GM23338 (cell line): Measurements from ENCODE around the gene CDR2. TPM values are rescaled to one million over a fixed set of nuclear protein-coding genes. Genes with fewer than 3 reads are reported as not detected.

Experiments
- ATAC-seq: fragments of 200-7000 bp; cut with Tn5 transposase; 3 replicates; pipeline ENCODE4 v1.9.1; 2020
- DNase-seq: peaks from one replicate; pipeline ENCODE4 v3.0.0-alpha.2; 2015; ENCODE audit warnings: low spot score
- H2AFZ ChIP-seq: fragments of 200-600 bp; sonication (generic); 2 replicates; pipeline ENCODE4 v1.8.0; 2016; ENCODE audit warnings: antibody characterized with exemption, mild to moderate bottlenecking, moderate library complexity
- H3F3A ChIP-seq: fragments of 200-600 bp; sonication (generic); replicated peaks from 2 replicates; pipeline ENCODE4 v1.8.0; 2017; ENCODE audit warnings: antibody characterized with exemption, mixed run types, low read depth
- H3K27ac ChIP-seq: fragments of 200-600 bp; sonication (generic); 2 replicates; pipeline ENCODE4 v1.6.1; 2016; ENCODE audit warnings: low read depth
- H3K27me3 ChIP-seq: fragments of 200-600 bp; sonication (generic); 2 replicates; pipeline ENCODE4 v1.8.0; 2016; ENCODE audit warnings: mild to moderate bottlenecking, mixed run types, moderate library complexity; ENCODE audit not compliant: insufficient read depth
- H3K36me3 ChIP-seq: fragments of 200-600 bp; sonication (generic); 2 replicates; pipeline ENCODE4 v1.8.0; 2016; ENCODE audit warnings: mild to moderate bottlenecking; ENCODE audit not compliant: insufficient read depth
- H3K4me1 ChIP-seq: fragments of 200-600 bp; sonication (generic); 2 replicates; pipeline ENCODE4 v1.8.0; 2016; ENCODE audit warnings: mild to moderate bottlenecking, moderate library complexity; ENCODE audit not compliant: insufficient read depth
- H3K4me2 ChIP-seq: fragments of 200-600 bp; sonication (generic); 2 replicates; pipeline ENCODE4 v1.7.1; 2017; ENCODE audit warnings: mixed run types
- H3K4me3 ChIP-seq: fragments of 200-600 bp; sonication (generic); 2 replicates; pipeline ENCODE4 v1.6.1; 2016; ENCODE audit warnings: mixed run types
- H3K79me2 ChIP-seq: fragments of 200-600 bp; sonication (generic); replicated peaks from 2 replicates; pipeline ENCODE4 v1.8.0; 2017; ENCODE audit warnings: mild to moderate bottlenecking; ENCODE audit not compliant: insufficient read depth
- H3K9me2 ChIP-seq: fragments of 200-600 bp; sonication (generic); 2 replicates; pipeline ENCODE4 v1.8.0; 2017; ENCODE audit not compliant: insufficient read depth
- H4K20me1 ChIP-seq: fragments of 200-600 bp; sonication (generic); replicated peaks from 2 replicates; pipeline ENCODE4 v1.8.0; 2017; ENCODE audit warnings: mild to moderate bottlenecking; ENCODE audit not compliant: insufficient read depth
- H3K27ac Mint-ChIP-seq: 2 replicates; pipeline ENCODE4 v1.8.0; 2020; ENCODE audit warnings: inconsistent platforms, mild to moderate bottlenecking, moderate library complexity, mixed read lengths
- H3K27me3 Mint-ChIP-seq: 3 replicates; pipeline ENCODE4 v1.8.0; 2022; ENCODE audit warnings: low read depth, mild to moderate bottlenecking, moderate library complexity, mixed read lengths, inconsistent platforms; ENCODE audit not compliant: insufficient read depth, poor library complexity
- H3K36me3 Mint-ChIP-seq: 3 replicates; pipeline ENCODE4 v1.8.0; 2021; ENCODE audit warnings: low read depth, mild to moderate bottlenecking, inconsistent platforms, moderate library complexity, mixed read lengths
- H3K4me1 Mint-ChIP-seq: 3 replicates; pipeline ENCODE4 v1.8.0; 2020; ENCODE audit warnings: mild to moderate bottlenecking, inconsistent platforms, mixed read lengths
- H3K4me3 Mint-ChIP-seq: 3 replicates; pipeline ENCODE4 v1.8.0; 2021; ENCODE audit warnings: moderate library complexity, mild to moderate bottlenecking, inconsistent platforms, mixed read lengths
- H3K9me3 Mint-ChIP-seq: 3 replicates; pipeline ENCODE4 v1.8.0; 2020; ENCODE audit warnings: moderate library complexity, mild to moderate bottlenecking, inconsistent platforms, mixed read lengths
- CREB1 ChIP-seq: fragments of 250-450 bp; sonication (Bioruptor Pico); IDR thresholded peaks from 2 replicates; pipeline ENCODE4 v1.5.0; 2020; ENCODE audit warnings: low read depth, mild to moderate bottlenecking, moderate library complexity
- EZH2 ChIP-seq: fragments of 200-600 bp; sonication (generic); IDR thresholded peaks from one replicate; pipeline ENCODE4 v1.8.0; 2017; ENCODE audit warnings: antibody characterized with exemption, mild to moderate bottlenecking, low read depth; ENCODE audit not compliant: unreplicated experiment
- EZH2phosphoT487 ChIP-seq: fragments of 200-600 bp; sonication (generic); IDR thresholded peaks from one replicate; pipeline ENCODE4 v1.8.1; 2018; ENCODE audit warnings: antibody characterized with exemption; ENCODE audit not compliant: unreplicated experiment
- JUNB ChIP-seq: IDR thresholded peaks from one replicate; pipeline ENCODE4 v1.6.1; 2016; ENCODE audit warnings: antibody characterized with exemption; ENCODE audit not compliant: unreplicated experiment
- NANOG ChIP-seq: IDR thresholded peaks from 2 replicates; pipeline ENCODE4 v1.6.1; 2016; ENCODE audit warnings: antibody characterized with exemption, borderline replicate concordance
- POLR2AphosphoS5 ChIP-seq: IDR thresholded peaks from 2 replicates; pipeline ENCODE4 v1.6.1; 2016; ENCODE audit warnings: antibody characterized with exemption, low read depth
- STAT1 ChIP-seq: IDR thresholded peaks from one replicate; pipeline ENCODE4 v1.6.1; 2016; ENCODE audit warnings: antibody characterized with exemption; ENCODE audit not compliant: unreplicated experiment
- ZNF114 ChIP-seq: fragments of 250-450 bp; sonication (Bioruptor Pico); IDR thresholded peaks from 2 replicates; pipeline ENCODE4 v1.5.0; 2020; ENCODE audit warnings: mild to moderate bottlenecking, moderate library complexity
- polyA plus RNA-seq: library from polyadenylated mRNA; unstranded; fragments of >200 nt; fragmentation: Nextera tagmentation; extraction: Ambion mirVana; gene quantifications from 2 replicates; pipeline ENCODE4 v1.2.1, GENCODE V29; 2016
- total RNA-seq: library from RNA; depleted of rRNA; stranded (reverse); fragments of >200 nt; shearing (Covaris generic); gene quantifications from 2 replicates; pipeline ENCODE4 v1.2.3, GENCODE V29; 2014
- TF ChIP-seq, protein P1 (sequence below): IDR thresholded peaks from one replicate; pipeline ENCODE4 v1.6.1; 2018; ENCODE audit warnings: antibody characterized with exemption; ENCODE audit not compliant: unreplicated experiment
- TF ChIP-seq, protein P2 (sequence below): IDR thresholded peaks from 2 replicates; pipeline ENCODE4 v1.6.1; 2016; ENCODE audit warnings: antibody characterized with exemption
- TF ChIP-seq, protein P3 (sequence below): fragments of 250-450 bp; sonication (Bioruptor Pico); IDR thresholded peaks from 2 replicates; pipeline ENCODE4 v1.5.0; 2020; ENCODE audit warnings: mild to moderate bottlenecking, moderate library complexity

The CDR2 gene
- total and polyA plus RNA-seq, 2 experiments from 2014 or later = 17.7 to 39.3 TPM

DNA sequence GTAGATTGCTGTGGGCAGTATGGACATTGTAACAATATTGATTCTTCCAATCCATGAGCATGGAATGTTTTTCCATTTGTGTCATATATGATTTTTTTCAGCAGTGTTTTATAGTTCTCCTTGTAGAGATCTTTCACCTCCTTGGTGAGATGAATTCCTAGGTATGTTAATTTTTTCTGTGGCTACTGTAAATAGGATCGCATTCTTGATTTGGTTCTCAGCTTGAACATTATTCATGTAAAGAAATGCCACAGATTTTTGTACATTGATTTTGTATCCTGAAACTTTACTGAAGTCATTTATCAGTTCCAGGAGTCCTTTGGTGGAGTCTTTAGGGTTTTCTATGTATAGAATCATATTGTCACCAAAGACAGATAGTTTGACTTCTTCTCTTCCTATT lies 19.7 kb upstream of the CDR2 start:
- Histone ChIP-seq H3K4me2 (no peak overlapping the region), H4K20me1 (no peaks in the 10 kb centered on the region), H3F3A (no peaks in the 10 kb centered on the region), H3K27me3 (no peaks in the 10 kb centered on the region), H2AFZ (no peak overlapping the region), H3K4me1 (no peaks in the 10 kb centered on the region), H3K36me3 (no peaks in the 10 kb centered on the region), H3K4me3 (no peak overlapping the region), H3K9me2 (no peaks in the 10 kb centered on the region), H3K27ac (no peak overlapping the region), H3K79me2 (no peaks in the 10 kb centered on the region)
- no peak for ATAC-seq
- no peak for DNase-seq
- no peak overlapping the region for H3K27ac Mint-ChIP-seq
- no peaks in the 10 kb centered on the region for H3K27me3 Mint-ChIP-seq
- H3K4me1 Mint-ChIP-seq = peaks cover 2% of the 10 kb centered on the region; the same call in 1 of the 3 replicates
- no peak overlapping the region for H3K4me3 Mint-ChIP-seq
- TF ChIP-seq, protein P1, sequence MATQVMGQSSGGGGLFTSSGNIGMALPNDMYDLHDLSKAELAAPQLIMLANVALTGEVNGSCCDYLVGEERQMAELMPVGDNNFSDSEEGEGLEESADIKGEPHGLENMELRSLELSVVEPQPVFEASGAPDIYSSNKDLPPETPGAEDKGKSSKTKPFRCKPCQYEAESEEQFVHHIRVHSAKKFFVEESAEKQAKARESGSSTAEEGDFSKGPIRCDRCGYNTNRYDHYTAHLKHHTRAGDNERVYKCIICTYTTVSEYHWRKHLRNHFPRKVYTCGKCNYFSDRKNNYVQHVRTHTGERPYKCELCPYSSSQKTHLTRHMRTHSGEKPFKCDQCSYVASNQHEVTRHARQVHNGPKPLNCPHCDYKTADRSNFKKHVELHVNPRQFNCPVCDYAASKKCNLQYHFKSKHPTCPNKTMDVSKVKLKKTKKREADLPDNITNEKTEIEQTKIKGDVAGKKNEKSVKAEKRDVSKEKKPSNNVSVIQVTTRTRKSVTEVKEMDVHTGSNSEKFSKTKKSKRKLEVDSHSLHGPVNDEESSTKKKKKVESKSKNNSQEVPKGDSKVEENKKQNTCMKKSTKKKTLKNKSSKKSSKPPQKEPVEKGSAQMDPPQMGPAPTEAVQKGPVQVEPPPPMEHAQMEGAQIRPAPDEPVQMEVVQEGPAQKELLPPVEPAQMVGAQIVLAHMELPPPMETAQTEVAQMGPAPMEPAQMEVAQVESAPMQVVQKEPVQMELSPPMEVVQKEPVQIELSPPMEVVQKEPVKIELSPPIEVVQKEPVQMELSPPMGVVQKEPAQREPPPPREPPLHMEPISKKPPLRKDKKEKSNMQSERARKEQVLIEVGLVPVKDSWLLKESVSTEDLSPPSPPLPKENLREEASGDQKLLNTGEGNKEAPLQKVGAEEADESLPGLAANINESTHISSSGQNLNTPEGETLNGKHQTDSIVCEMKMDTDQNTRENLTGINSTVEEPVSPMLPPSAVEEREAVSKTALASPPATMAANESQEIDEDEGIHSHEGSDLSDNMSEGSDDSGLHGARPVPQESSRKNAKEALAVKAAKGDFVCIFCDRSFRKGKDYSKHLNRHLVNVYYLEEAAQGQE = no peak
- TF ChIP-seq ZNF114 (CRISPR knock-in tag) (no peak), EZH2 (no peak), EZH2phosphoT487 (no peak), POLR2AphosphoS5 (no peak), CREB1 (CRISPR knock-in tag) (no peak), NANOG (no peak), STAT1 (no peak), JUNB (no peak)
- TF ChIP-seq, protein P2, sequence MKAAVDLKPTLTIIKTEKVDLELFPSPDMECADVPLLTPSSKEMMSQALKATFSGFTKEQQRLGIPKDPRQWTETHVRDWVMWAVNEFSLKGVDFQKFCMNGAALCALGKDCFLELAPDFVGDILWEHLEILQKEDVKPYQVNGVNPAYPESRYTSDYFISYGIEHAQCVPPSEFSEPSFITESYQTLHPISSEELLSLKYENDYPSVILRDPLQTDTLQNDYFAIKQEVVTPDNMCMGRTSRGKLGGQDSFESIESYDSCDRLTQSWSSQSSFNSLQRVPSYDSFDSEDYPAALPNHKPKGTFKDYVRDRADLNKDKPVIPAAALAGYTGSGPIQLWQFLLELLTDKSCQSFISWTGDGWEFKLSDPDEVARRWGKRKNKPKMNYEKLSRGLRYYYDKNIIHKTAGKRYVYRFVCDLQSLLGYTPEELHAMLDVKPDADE = no peak
- TF ChIP-seq, protein P3, sequence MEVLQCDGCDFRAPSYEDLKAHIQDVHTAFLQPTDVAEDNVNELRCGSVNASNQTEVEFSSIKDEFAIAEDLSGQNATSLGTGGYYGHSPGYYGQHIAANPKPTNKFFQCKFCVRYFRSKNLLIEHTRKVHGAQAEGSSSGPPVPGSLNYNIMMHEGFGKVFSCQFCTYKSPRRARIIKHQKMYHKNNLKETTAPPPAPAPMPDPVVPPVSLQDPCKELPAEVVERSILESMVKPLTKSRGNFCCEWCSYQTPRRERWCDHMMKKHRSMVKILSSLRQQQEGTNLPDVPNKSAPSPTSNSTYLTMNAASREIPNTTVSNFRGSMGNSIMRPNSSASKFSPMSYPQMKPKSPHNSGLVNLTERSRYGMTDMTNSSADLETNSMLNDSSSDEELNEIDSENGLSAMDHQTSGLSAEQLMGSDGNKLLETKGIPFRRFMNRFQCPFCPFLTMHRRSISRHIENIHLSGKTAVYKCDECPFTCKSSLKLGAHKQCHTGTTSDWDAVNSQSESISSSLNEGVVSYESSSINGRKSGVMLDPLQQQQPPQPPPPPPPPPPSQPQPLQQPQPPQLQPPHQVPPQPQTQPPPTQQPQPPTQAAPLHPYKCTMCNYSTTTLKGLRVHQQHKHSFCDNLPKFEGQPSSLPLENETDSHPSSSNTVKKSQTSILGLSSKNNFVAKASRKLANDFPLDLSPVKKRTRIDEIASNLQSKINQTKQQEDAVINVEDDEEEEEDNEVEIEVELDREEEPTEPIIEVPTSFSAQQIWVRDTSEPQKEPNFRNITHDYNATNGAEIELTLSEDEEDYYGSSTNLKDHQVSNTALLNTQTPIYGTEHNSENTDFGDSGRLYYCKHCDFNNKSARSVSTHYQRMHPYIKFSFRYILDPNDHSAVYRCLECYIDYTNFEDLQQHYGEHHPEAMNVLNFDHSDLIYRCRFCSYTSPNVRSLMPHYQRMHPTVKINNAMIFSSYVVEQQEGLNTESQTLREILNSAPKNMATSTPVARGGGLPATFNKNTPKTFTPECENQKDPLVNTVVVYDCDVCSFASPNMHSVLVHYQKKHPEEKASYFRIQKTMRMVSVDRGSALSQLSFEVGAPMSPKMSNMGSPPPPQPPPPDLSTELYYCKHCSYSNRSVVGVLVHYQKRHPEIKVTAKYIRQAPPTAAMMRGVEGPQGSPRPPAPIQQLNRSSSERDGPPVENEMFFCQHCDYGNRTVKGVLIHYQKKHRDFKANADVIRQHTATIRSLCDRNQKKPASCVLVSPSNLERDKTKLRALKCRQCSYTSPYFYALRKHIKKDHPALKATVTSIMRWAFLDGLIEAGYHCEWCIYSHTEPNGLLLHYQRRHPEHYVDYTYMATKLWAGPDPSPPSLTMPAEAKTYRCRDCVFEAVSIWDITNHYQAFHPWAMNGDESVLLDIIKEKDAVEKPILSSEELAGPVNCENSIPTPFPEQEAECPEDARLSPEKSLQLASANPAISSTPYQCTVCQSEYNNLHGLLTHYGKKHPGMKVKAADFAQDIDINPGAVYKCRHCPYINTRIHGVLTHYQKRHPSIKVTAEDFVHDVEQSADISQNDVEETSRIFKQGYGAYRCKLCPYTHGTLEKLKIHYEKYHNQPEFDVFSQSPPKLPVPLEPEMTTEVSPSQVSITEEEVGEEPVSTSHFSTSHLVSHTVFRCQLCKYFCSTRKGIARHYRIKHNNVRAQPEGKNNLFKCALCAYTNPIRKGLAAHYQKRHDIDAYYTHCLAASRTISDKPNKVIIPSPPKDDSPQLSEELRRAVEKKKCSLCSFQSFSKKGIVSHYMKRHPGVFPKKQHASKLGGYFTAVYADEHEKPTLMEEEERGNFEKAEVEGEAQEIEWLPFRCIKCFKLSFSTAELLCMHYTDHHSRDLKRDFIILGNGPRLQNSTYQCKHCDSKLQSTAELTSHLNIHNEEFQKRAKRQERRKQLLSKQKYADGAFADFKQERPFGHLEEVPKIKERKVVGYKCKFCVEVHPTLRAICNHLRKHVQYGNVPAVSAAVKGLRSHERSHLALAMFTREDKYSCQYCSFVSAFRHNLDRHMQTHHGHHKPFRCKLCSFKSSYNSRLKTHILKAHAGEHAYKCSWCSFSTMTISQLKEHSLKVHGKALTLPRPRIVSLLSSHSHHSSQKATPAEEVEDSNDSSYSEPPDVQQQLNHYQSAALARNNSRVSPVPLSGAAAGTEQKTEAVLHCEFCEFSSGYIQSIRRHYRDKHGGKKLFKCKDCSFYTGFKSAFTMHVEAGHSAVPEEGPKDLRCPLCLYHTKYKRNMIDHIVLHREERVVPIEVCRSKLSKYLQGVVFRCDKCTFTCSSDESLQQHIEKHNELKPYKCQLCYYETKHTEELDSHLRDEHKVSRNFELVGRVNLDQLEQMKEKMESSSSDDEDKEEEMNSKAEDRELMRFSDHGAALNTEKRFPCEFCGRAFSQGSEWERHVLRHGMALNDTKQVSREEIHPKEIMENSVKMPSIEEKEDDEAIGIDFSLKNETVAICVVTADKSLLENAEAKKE (CRISPR knock-in tag) = no peak
- no peaks in the 10 kb centered on the region for H3K9me3 Mint-ChIP-seq
- H3K36me3 Mint-ChIP-seq = no peaks in the 10 kb centered on the region
